Astrocyte (in vitro differentiated cells and primary cell): Measurements from ENCODE around the gene ACACB.

ENCODE experiments used
- CTCF ChIP-seq: IDR thresholded peaks from 2 replicates; pipeline ENCODE4 v1.5.1; 2011; ENCODE audit warnings: low read depth, mild to moderate bottlenecking, inconsistent platforms, low read length, moderate library complexity; ENCODE audit not compliant: insufficient read depth
- EZH2 ChIP-seq: IDR thresholded peaks from 2 replicates; pipeline ENCODE4 v1.6.1; 2012; ENCODE audit warnings: mild to moderate bottlenecking, low read length, inconsistent platforms; ENCODE audit not compliant: insufficient read depth

- peak; percentile 88 for TF ChIP-seq CTCF
- no peak for TF ChIP-seq EZH2
Observed at GRCh38 chr12:109093022-109093918, 23.1 kb upstream of the ACACB start, which contains the start of gene ALKBH2.
